K562 (cell line): ENCODE results near the gene PHYHD1. TPM values are rescaled to one million over a fixed set of nuclear protein-coding genes. Genes with fewer than 3 reads are reported as not detected.

Source experiments
- ARID1B ChIP-seq: fragments of 450-650 bp; IDR thresholded peaks from 2 replicates; pipeline ENCODE4 v1.6.1; 2016; ENCODE audit warnings: antibody characterized with exemption, mild to moderate bottlenecking, inconsistent platforms
- ATF6 ChIP-seq: sonication (generic); formaldehyde crosslinking; IDR thresholded peaks from 2 replicates; pipeline ENCODE4 v1.4.0; 2020; ENCODE audit warnings: mild to moderate bottlenecking, missing genetic modification reagents
- BRD4 ChIP-seq: fragments of 200-600 bp; sonication (generic); IDR thresholded peaks from 2 replicates; pipeline ENCODE4 v1.6.1; 2017; ENCODE audit warnings: inconsistent platforms
- CCNT2 ChIP-seq: IDR thresholded peaks from 2 replicates; pipeline ENCODE4 v1.6.1; 2011; ENCODE audit warnings: borderline replicate concordance, low read depth, mild to moderate bottlenecking, moderate library complexity, mixed read lengths, low read length; ENCODE audit not compliant: insufficient read length; ENCODE audit errors: extremely low read depth
- CREB3 ChIP-seq: fragments of 450-650 bp; conservative IDR thresholded peaks from 2 replicates; pipeline ENCODE4 v1.6.1; 2016; ENCODE audit warnings: missing genetic modification characterization, low read depth, mild to moderate bottlenecking, missing compliant biosample characterization, moderate library complexity
- ELK1 ChIP-seq: sonication (generic); formaldehyde crosslinking; IDR thresholded peaks from 2 replicates; pipeline ENCODE4 v1.8.1; 2022; ENCODE audit warnings: missing genetic modification reagents
- ERF ChIP-seq: fragments of 450-650 bp; formaldehyde crosslinking; IDR thresholded peaks from 2 replicates; pipeline ENCODE4 v1.4.0; 2020; ENCODE audit warnings: mild to moderate bottlenecking, mixed read lengths
- NCOA1 ChIP-seq: fragments of 450-650 bp; IDR thresholded peaks from 2 replicates; pipeline ENCODE4 v1.6.1; 2016; ENCODE audit warnings: low read depth
- NFE2 ChIP-seq: IDR thresholded peaks from 2 replicates; pipeline ENCODE4 v1.6.1; 2014; ENCODE audit warnings: antibody characterized with exemption, low read depth
- NFIC ChIP-seq: fragments of 450-650 bp; IDR thresholded peaks from 2 replicates; pipeline ENCODE4 v1.6.1; 2017; ENCODE audit warnings: mild to moderate bottlenecking, inconsistent platforms
- SP2 ChIP-seq: IDR thresholded peaks from 2 replicates; pipeline ENCODE4 v1.6.1; 2011; ENCODE audit warnings: mild to moderate bottlenecking, low read depth, low read length, moderate library complexity; ENCODE audit not compliant: poor library complexity, severe bottlenecking; ENCODE audit errors: extremely low read depth
- THAP7 ChIP-seq: fragments of 250-450 bp; sonication (Bioruptor Pico); IDR thresholded peaks from 2 replicates; pipeline ENCODE4 v1.5.0; 2021
- WHSC1 ChIP-seq: IDR thresholded peaks from one replicate; pipeline ENCODE4 v1.6.1; 2012; ENCODE audit warnings: low read length, control low read depth, inconsistent platforms
- ZBED1 ChIP-seq: IDR thresholded peaks from 2 replicates; pipeline ENCODE4 v1.6.1; 2014
- ZNF253 ChIP-seq: fragments of 250-450 bp; sonication (Bioruptor Pico); conservative IDR thresholded peaks from 2 replicates; pipeline ENCODE4 v1.6.1; 2021; ENCODE audit warnings: mild to moderate bottlenecking
- polyA plus RNA-seq, 8 experiments: library from polyadenylated mRNA; depleted of rRNA in 4 of 8; stranded (reverse) in 5 of 8; unstranded in 3 of 8; fragments of >200 nt; fragmentation: Nextera tagmentation in 2 of 8; fragmentation: Illumina TruSeq in 1 of 8; extraction: Ambion mirVana in 2 of 8; extraction: Trizol in 1 of 8; gene quantifications; 2 replicates each; pipeline versions ENCODE4 v1.2.1 to v1.2.3, GENCODE V29; 2011 to 2014; ENCODE audit warnings: inconsistent platforms in 1 of 8, missing spikeins in 1 of 8
- total RNA-seq, 7 experiments: library from RNA; depleted of rRNA in 6 of 7; stranded (reverse); fragments of >200 nt in 6 of 7; fragmentation: Illumina TruSeq in 2 of 7; extraction: Trizol in 2 of 7; gene quantifications; 2 replicates each; pipeline versions ENCODE4 v1.2.1 to v1.2.3, GENCODE V29; 2011 to 2021; ENCODE audit warnings: low replicate concordance in 1 of 7
- TF ChIP-seq, protein P1 (sequence below): fragments of 250-450 bp; sonication (Bioruptor Pico); IDR thresholded peaks from 2 replicates; pipeline ENCODE4 v1.8.0; 2021; ENCODE audit warnings: borderline replicate concordance, mild to moderate bottlenecking, moderate library complexity; ENCODE audit not compliant: poor library complexity, severe bottlenecking
- TF ChIP-seq, protein P2 (sequence below): fragments of 450-650 bp; IDR thresholded peaks from 2 replicates; pipeline ENCODE4 v1.7.1; 2018; ENCODE audit warnings: mild to moderate bottlenecking, low read depth; ENCODE audit not compliant: partially characterized antibody

PHYHD1 gene
- total and polyA plus RNA-seq, 9 of the 15 experiments (the other 6 are each of a cell fraction or from before 2014, with no cell fraction given): 0.36 to 1.3 (median 0.80) TPM

DNA sequence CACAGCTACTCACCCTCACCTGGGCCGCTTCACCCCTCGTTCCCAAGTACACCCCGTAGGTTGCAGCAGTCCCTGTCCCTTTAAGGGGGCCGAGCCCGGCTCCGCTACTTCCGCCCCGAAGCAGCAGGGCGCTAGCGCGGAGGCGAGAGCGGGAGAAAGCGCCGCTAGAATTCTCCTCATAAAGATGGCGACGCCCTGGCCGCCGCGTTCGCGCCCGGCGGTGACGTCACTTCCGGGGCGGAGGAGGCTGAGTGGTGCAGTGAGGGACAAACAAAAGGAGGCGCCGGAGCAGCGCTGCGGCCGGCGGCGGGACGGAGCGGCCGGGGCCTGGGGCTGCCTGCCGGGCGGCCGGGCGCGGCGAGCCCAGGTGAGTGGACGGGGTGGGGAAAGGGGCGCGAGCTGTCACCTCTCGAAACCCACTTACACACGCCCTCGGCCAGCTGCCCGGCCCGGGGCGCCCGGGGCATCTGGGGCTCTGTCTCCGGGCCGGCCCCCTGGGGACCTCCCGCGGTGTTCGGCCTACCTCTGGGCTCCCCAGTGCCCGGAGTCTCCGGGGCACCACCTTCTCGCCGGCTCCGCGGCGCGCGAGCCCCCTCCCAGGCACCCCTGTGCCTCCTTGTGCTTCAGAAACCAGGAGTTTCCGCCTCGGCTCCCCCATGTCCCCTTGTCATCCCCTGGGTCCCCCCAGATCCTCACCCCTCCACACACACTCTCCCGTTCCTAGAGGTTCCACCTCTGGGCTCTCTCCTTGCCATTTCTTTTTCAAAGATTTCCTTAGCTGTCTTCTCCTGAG is 38.7 kb upstream of the PHYHD1 start, which contains the start of the genes KYAT1 and LRRC8A (continued):
- TF ChIP-seq THAP7 (CRISPR knock-in tag): no peak
- no peak for TF ChIP-seq NFE2
- no peak for TF ChIP-seq BRD4
- no peak for TF ChIP-seq CREB3 (tag)
- TF ChIP-seq ZNF253 (CRISPR knock-in tag): no peak
- TF ChIP-seq, protein P1, sequence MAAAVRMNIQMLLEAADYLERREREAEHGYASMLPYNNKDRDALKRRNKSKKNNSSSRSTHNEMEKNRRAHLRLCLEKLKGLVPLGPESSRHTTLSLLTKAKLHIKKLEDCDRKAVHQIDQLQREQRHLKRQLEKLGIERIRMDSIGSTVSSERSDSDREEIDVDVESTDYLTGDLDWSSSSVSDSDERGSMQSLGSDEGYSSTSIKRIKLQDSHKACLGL: peak; percentile 46
- peak; percentile 66 for TF ChIP-seq CCNT2
- TF ChIP-seq ERF (CRISPR knock-in tag): no peak
- TF ChIP-seq ELK1 (CRISPR knock-in tag): no peak
- no peak for TF ChIP-seq NFIC
- no peak for TF ChIP-seq ARID1B
- TF ChIP-seq WHSC1: no peak
- no peak for TF ChIP-seq ATF6
- TF ChIP-seq, protein P2, sequence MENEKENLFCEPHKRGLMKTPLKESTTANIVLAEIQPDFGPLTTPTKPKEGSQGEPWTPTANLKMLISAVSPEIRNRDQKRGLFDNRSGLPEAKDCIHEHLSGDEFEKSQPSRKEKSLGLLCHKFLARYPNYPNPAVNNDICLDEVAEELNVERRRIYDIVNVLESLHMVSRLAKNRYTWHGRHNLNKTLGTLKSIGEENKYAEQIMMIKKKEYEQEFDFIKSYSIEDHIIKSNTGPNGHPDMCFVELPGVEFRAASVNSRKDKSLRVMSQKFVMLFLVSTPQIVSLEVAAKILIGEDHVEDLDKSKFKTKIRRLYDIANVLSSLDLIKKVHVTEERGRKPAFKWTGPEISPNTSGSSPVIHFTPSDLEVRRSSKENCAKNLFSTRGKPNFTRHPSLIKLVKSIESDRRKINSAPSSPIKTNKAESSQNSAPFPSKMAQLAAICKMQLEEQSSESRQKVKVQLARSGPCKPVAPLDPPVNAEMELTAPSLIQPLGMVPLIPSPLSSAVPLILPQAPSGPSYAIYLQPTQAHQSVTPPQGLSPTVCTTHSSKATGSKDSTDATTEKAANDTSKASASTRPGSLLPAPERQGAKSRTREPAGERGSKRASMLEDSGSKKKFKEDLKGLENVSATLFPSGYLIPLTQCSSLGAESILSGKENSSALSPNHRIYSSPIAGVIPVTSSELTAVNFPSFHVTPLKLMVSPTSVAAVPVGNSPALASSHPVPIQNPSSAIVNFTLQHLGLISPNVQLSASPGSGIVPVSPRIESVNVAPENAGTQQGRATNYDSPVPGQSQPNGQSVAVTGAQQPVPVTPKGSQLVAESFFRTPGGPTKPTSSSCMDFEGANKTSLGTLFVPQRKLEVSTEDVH: peak; percentile 80
- TF ChIP-seq ZBED1: 0 out of 2 replicates have a peak, but pooled peaks have one; percentile 20
- TF ChIP-seq SP2: no peak
- TF ChIP-seq NCOA1: peak; percentile 91
